ENCODE data around the gene NHLRC4.

Gene NHLRC4

GRCh38 chr16:543301-544164 is 23.3 kb upstream of the NHLRC4 start:
- TF ChIP-seq, protein P1, sequence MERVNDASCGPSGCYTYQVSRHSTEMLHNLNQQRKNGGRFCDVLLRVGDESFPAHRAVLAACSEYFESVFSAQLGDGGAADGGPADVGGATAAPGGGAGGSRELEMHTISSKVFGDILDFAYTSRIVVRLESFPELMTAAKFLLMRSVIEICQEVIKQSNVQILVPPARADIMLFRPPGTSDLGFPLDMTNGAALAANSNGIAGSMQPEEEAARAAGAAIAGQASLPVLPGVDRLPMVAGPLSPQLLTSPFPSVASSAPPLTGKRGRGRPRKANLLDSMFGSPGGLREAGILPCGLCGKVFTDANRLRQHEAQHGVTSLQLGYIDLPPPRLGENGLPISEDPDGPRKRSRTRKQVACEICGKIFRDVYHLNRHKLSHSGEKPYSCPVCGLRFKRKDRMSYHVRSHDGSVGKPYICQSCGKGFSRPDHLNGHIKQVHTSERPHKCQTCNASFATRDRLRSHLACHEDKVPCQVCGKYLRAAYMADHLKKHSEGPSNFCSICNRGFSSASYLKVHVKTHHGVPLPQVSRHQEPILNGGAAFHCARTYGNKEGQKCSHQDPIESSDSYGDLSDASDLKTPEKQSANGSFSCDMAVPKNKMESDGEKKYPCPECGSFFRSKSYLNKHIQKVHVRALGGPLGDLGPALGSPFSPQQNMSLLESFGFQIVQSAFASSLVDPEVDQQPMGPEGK (CRISPR knock-in tag; IDR thresholded peaks at IDR 0.05; ENCODE audit: borderline replicate concordance): no peak
- TF ChIP-seq ZFP30 (CRISPR knock-in tag; IDR thresholded peaks at IDR 0.05) (no peak), ISL1 (CRISPR knock-in tag; IDR thresholded peaks at IDR 0.05) (no peak), GLIS3 (CRISPR knock-in tag; IDR thresholded peaks at IDR 0.05) (no peak), ZFP3 (CRISPR knock-in tag; IDR thresholded peaks at IDR 0.05) (no peak), OSR1 (CRISPR knock-in tag; IDR thresholded peaks at IDR 0.05) (no peak), ZNF565 (CRISPR knock-in tag; conservative IDR thresholded peaks at IDR 0.05; ENCODE audit: low read depth) (no peak), CREB5 (CRISPR knock-in tag; IDR thresholded peaks at IDR 0.05; ENCODE audit: low read depth) (no peak), RARB (CRISPR knock-in tag; IDR thresholded peaks at IDR 0.05) (no peak), ZC3H10 (CRISPR knock-in tag; IDR thresholded peaks at IDR 0.05) (no peak)
- ATAC-seq: no peak

GRCh38 chr16:544517-544916 is 22.3 kb upstream of the NHLRC4 start:
- TF ChIP-seq ZFP30 (CRISPR knock-in tag; IDR thresholded peaks at IDR 0.05): no peak
- TF ChIP-seq RARB (CRISPR knock-in tag; IDR thresholded peaks at IDR 0.05): no peak
- no peak for TF ChIP-seq CREB5 (CRISPR knock-in tag; IDR thresholded peaks at IDR 0.05; ENCODE audit: low read depth)

DNA sequence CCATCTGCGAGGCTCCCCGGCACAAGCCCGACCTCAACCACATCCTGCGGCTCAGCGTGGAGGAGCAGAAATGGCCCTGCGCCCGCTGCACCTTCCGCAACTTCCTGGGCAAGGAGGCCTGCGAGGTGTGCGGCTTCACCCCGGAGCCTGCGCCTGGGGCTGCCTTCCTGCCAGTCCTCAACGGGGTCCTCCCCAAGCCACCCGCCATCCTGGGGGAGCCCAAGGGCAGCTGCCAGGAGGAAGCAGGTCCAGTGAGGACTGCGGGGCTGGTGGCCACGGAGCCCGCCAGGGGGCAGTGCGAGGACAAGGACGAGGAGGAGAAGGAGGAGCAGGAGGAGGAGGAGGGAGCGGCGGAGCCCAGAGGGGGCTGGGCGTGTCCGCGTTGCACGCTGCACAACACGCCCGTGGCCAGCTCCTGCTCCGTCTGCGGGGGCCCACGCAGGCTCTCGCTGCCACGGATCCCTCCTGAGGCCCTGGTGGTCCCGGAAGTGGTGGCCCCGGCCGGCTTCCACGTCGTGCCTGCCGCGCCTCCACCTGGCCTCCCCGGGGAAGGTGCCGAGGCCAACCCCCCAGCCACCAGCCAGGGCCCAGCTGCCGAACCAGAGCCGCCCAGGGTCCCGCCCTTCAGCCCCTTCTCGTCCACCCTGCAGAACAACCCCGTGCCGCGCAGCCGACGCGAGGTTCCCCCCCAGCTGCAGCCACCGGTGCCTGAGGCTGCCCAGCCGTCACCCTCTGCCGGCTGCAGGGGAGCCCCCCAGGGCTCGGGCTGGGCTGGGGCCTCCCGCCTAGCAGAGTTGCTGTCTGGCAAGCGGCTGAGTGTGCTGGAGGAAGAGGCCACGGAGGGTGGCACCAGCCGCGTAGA is 19.7 kb upstream of the NHLRC4 start:
- TF ChIP-seq ZNF70 (CRISPR knock-in tag; IDR thresholded peaks at IDR 0.05) (no peak), BACH2 (CRISPR knock-in tag; IDR thresholded peaks at IDR 0.05; ENCODE audit: borderline replicate concordance) (no peak), CSDC2 (CRISPR knock-in tag; IDR thresholded peaks at IDR 0.05) (no peak), ZC3H10 (CRISPR knock-in tag; IDR thresholded peaks at IDR 0.05) (no peak), ZFP30 (CRISPR knock-in tag; IDR thresholded peaks at IDR 0.05) (no peak), CREB5 (CRISPR knock-in tag; IDR thresholded peaks at IDR 0.05; ENCODE audit: low read depth) (no peak), SNAI2 (CRISPR knock-in tag; IDR thresholded peaks at IDR 0.05) (no peak), OSR1 (CRISPR knock-in tag; IDR thresholded peaks at IDR 0.05) (no peak)
- TF ChIP-seq, protein P2, sequence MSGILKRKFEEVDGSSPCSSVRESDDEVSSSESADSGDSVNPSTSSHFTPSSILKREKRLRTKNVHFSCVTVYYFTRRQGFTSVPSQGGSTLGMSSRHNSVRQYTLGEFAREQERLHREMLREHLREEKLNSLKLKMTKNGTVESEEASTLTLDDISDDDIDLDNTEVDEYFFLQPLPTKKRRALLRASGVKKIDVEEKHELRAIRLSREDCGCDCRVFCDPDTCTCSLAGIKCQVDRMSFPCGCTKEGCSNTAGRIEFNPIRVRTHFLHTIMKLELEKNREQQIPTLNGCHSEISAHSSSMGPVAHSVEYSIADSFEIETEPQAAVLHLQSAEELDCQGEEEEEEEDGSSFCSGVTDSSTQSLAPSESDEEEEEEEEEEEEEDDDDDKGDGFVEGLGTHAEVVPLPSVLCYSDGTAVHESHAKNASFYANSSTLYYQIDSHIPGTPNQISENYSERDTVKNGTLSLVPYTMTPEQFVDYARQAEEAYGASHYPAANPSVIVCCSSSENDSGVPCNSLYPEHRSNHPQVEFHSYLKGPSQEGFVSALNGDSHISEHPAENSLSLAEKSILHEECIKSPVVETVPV (CRISPR knock-in tag; IDR thresholded peaks at IDR 0.05): no peak
- no peak; the same call in 2 of the 3 replicates for ATAC-seq

More at GRCh38 chr16:544517-544916, 22.3 kb upstream of the NHLRC4 start:
- ATAC-seq: no peak

DNA sequence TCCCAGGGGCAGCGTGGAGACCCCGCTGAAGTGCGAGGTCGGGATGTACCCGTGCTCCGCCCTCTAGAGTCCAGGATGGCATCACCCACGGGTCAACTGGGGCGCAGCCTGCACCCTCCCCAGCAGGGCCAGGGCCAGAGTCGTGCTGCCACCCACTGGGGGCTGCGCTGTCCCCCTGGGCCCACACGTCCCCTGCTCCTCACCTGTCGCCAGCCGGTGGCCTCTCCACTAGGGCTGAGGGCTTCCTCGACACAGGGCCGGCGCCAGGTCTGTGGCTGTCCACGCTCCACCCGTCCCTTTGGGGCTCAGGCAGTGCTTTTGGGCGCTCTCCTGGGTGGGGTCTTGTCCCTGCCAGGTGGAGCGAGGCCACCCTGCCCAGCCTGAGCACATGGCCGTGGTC is 18.2 kb upstream of the NHLRC4 start:
- no peak for TF ChIP-seq RARB (CRISPR knock-in tag; IDR thresholded peaks at IDR 0.05)
- no peak for TF ChIP-seq TCF4 (CRISPR knock-in tag; IDR thresholded peaks at IDR 0.05; ENCODE audit: borderline replicate concordance)
- TF ChIP-seq GLIS3 (CRISPR knock-in tag; IDR thresholded peaks at IDR 0.05): no peak
- TF ChIP-seq ARNTL (CRISPR knock-in tag; IDR thresholded peaks at IDR 0.05; ENCODE audit: borderline replicate concordance, low read depth): no peak
- TF ChIP-seq, protein P2 (CRISPR knock-in tag; IDR thresholded peaks at IDR 0.05): no peak
- TF ChIP-seq ZC3H10 (CRISPR knock-in tag; IDR thresholded peaks at IDR 0.05): no peak
- no peak for TF ChIP-seq PPARA (CRISPR knock-in tag; IDR thresholded peaks at IDR 0.05; ENCODE audit: borderline replicate concordance)
- TF ChIP-seq ISL1 (CRISPR knock-in tag; IDR thresholded peaks at IDR 0.05): no peak
- no peak for TF ChIP-seq ESRRG (CRISPR knock-in tag; IDR thresholded peaks at IDR 0.05)
- no peak for ATAC-seq

All from SK-N-SH treated with all-trans-retinoic acid at 6 μM for 48 hours (cell line).